GM18505 (cell line): ENCODE measurements around the gene IGFALS.

Source experiments
- ATAC-seq: cut with Tn5 transposase; IDR thresholded peaks from one replicate; pipeline ENCODE4 v1.9.1; 2021; ENCODE audit not compliant: unreplicated experiment
- POLR2A ChIP-seq: IDR thresholded peaks from 4 replicates; pipeline ENCODE4 v1.6.1; 2011; ENCODE audit warnings: borderline replicate concordance; ENCODE audit not compliant: insufficient read depth, insufficient read length; ENCODE audit errors: extremely low read depth

IGFALS gene

GRCh38 chr16:1772908-1773702, 20.4 kb downstream of the IGFALS start, which contains the start of gene MRPS34:
Gene MRPS34 (minus strand): TSS chr16:1773134. CDS start chr16:1773119, 15 bp downstream.
- ATAC-seq: peak; percentile 40
- peak; percentile 88 for TF ChIP-seq POLR2A

GRCh38 chr16:1772362-1772907, 21.1 kb downstream of the IGFALS start, which contains the start of gene EME2:
Gene EME2 (plus strand): TSS chr16:1772810. CDS start chr16:1773228, 418 bp downstream.
- peak; percentile 5 for ATAC-seq
- no peak for TF ChIP-seq POLR2A

GRCh38 chr16:1771864-1772361, 21.6 kb downstream of the IGFALS start:
- no peak for TF ChIP-seq POLR2A

GRCh38 chr16:1771188-1771863, 22.2 kb downstream of the IGFALS start, which contains the start of gene NME3:
Gene NME3 (minus strand): TSS chr16:1771543. CDS start chr16:1771534, 9 bp downstream.
- no peak for ATAC-seq
- TF ChIP-seq POLR2A: peak; percentile 43

More at GRCh38 chr16:1771864-1772361, 21.6 kb downstream of the IGFALS start:
- no peak for ATAC-seq

- no peak for ATAC-seq
- no peak for TF ChIP-seq POLR2A
Measured at GRCh38 chr16:1770328-1771187, 22.9 kb downstream of the IGFALS start.

- no peak for TF ChIP-seq POLR2A
- ATAC-seq: no peak
Measured at GRCh38 chr16:1769402-1770300, 23.9 kb downstream of the IGFALS start.

- no peak for TF ChIP-seq POLR2A
- no peak for ATAC-seq
Measured at GRCh38 chr16:1768767-1769401, 24.6 kb downstream of the IGFALS start.

- TF ChIP-seq POLR2A: peak; percentile 4
- ATAC-seq: no peak
Measured at GRCh38 chr16:1768061-1768766, 25.3 kb downstream of the IGFALS start.

GRCh38 chr16:1767116-1767994, 26.1 kb downstream of the IGFALS start:
- TF ChIP-seq POLR2A: no peak
- no peak for ATAC-seq

- no peak for ATAC-seq
- TF ChIP-seq POLR2A: no peak
Measured at GRCh38 chr16:1766701-1767100, 26.8 kb downstream of the IGFALS start.
